SK-N-SH (cell line): ENCODE measurements around the gene SVIL. TPM values are rescaled to one million over a fixed set of nuclear protein-coding genes. Genes with fewer than 3 reads are reported as not detected.

Experiments
- CTCF ChIA-PET: fragments of 300-600, 350-600 bp; formaldehyde crosslinking; extraction: SDS; loops from one replicate; lab custom pipeline; 2021; lab: Yijun Ruan, JAX
- POLR2A ChIA-PET: fragments of 350-600 bp; sonication (Branson Sonifier 250); formaldehyde crosslinking; extraction: SDS; loops from one replicate; lab custom pipeline; 2020; ENCODE audit warnings: antibody characterized with exemption, inconsistent platforms; lab: Yijun Ruan, JAX
- DNase-seq: peaks from one replicate; pipeline ENCODE4 v3.0.0; 2012
- H2AFZ ChIP-seq: fragments of 200-600 bp; sonication (generic); 2 replicates; pipeline ENCODE4 v1.8.1; 2016; ENCODE audit warnings: antibody characterized with exemption, mild to moderate bottlenecking, low read depth
- H3F3A ChIP-seq: fragments of 200-600 bp; sonication (generic); replicated peaks from 2 replicates; pipeline ENCODE3; 2016; ENCODE audit warnings: antibody characterized with exemption, mild to moderate bottlenecking; ENCODE audit not compliant: insufficient read depth
- H3K27ac ChIP-seq, 2 experiments: fragments of 200-500 bp in 1 of 2; fragments of 200-600 bp in 1 of 2; sonication (Bioruptor generic) in 1 of 2; sonication (generic), shearing (Covaris generic) in 1 of 2; 2 replicates each; pipeline versions ENCODE4 v1.5.1 to v1.6.1; 2014 to 2016; ENCODE audit warnings: low read depth in 2 of 2, inconsistent platforms in 1 of 2, low read length in 1 of 2, mild to moderate bottlenecking in 1 of 2, mixed read lengths in 1 of 2
- H3K27me3 ChIP-seq: fragments of 200-600 bp; sonication (generic), shearing (Covaris generic); 2 replicates; pipeline ENCODE4 v1.6.1; 2016; ENCODE audit warnings: mixed run types; ENCODE audit not compliant: insufficient read depth
- H3K36me3 ChIP-seq, 2 experiments: fragments of 200-500 bp in 1 of 2; fragments of 200-600 bp in 1 of 2; sonication (Bioruptor generic) in 1 of 2; sonication (generic) in 1 of 2; replicated peaks in 1 of 2; 2 replicates each; pipeline versions ENCODE3 to v1.5.1; 2014 to 2016; ENCODE audit warnings: low read length in 1 of 2, mild to moderate bottlenecking in 1 of 2; ENCODE audit not compliant: insufficient read depth in 2 of 2, control insufficient read depth in 1 of 2
- H3K4me1 ChIP-seq, 2 experiments: fragments of 200-500 bp in 1 of 2; fragments of 200-600 bp in 1 of 2; sonication (Bioruptor generic) in 1 of 2; sonication (generic), shearing (Covaris generic) in 1 of 2; 2 replicates each; pipeline versions ENCODE4 v1.5.1 to v1.6.1; 2014 to 2016; ENCODE audit warnings: low read depth in 1 of 2, low read length in 1 of 2, mixed run types in 1 of 2; ENCODE audit not compliant: insufficient read depth in 2 of 2, control insufficient read depth in 1 of 2
- H3K4me2 ChIP-seq: fragments of 200-600 bp; sonication (generic), shearing (Covaris generic); 2 replicates; pipeline ENCODE4 v1.6.1; 2017; ENCODE audit warnings: mixed run types
- H3K4me3 ChIP-seq, 2 experiments: fragments of 200-500 bp in 1 of 2; fragments of 200-600 bp in 1 of 2; sonication (Bioruptor generic) in 1 of 2; sonication (generic), shearing (Covaris generic) in 1 of 2; 2 replicates each; pipeline versions ENCODE4 v1.5.1 to v1.8.1; 2014 to 2016; ENCODE audit warnings: low read depth in 2 of 2, inconsistent platforms in 1 of 2, low read length in 1 of 2, mild to moderate bottlenecking in 1 of 2, mixed read lengths in 1 of 2, moderate library complexity in 1 of 2
- H3K79me2 ChIP-seq: fragments of 200-600 bp; sonication (generic); 2 replicates; pipeline ENCODE4 v1.8.1; 2017; ENCODE audit warnings: mild to moderate bottlenecking; ENCODE audit not compliant: insufficient read depth
- H3K9ac ChIP-seq: fragments of 200-600 bp; sonication (generic); 2 replicates; pipeline ENCODE4 v1.6.1; 2017; ENCODE audit warnings: mixed run types
- H3K9me2 ChIP-seq: fragments of 200-600 bp; sonication (generic); 2 replicates; pipeline ENCODE4 v1.6.1; 2017; ENCODE audit warnings: mixed run types
- H3K9me3 ChIP-seq: fragments of 200-600 bp; sonication (generic); 2 replicates; pipeline ENCODE4 v1.6.1; 2017; ENCODE audit warnings: mixed run types, mild to moderate bottlenecking, moderate library complexity
- H4K20me1 ChIP-seq: fragments of 200-600 bp; sonication (generic); 2 replicates; pipeline ENCODE4 v1.6.1; 2017; ENCODE audit warnings: mild to moderate bottlenecking, mixed run types; ENCODE audit not compliant: insufficient read depth
- CTCF ChIP-seq: fragments of 200-600 bp; sonication (generic); IDR thresholded peaks from 2 replicates; pipeline ENCODE4 v1.6.1; 2017; ENCODE audit warnings: antibody characterized with exemption, mild to moderate bottlenecking, moderate library complexity
- ELF1 ChIP-seq: IDR thresholded peaks from 2 replicates; pipeline ENCODE4 v1.4.0; 2012
- EZH2phosphoT487 ChIP-seq: fragments of 200-600 bp; sonication (generic); IDR thresholded peaks from 2 replicates; pipeline ENCODE4 v1.6.1; 2017; ENCODE audit warnings: low read depth, mixed run types, mild to moderate bottlenecking, antibody characterized with exemption, moderate library complexity, borderline replicate concordance
- FOXJ3 ChIP-seq: sonication (generic); formaldehyde crosslinking; IDR thresholded peaks from 2 replicates; pipeline ENCODE4 v1.5.1; 2020; ENCODE audit warnings: mild to moderate bottlenecking, missing genetic modification reagents
- FOXM1 ChIP-seq: IDR thresholded peaks from 2 replicates; pipeline ENCODE4 v1.4.0; 2012; ENCODE audit warnings: low read depth, mild to moderate bottlenecking
- GATA2 ChIP-seq: sonication (generic); formaldehyde crosslinking; IDR thresholded peaks from 2 replicates; pipeline ENCODE4 v1.5.0; 2020; ENCODE audit warnings: mild to moderate bottlenecking, missing genetic modification reagents
- MEF2A ChIP-seq: IDR thresholded peaks from 2 replicates; pipeline ENCODE4 v1.4.0; 2012; ENCODE audit warnings: low read depth, borderline replicate concordance
- NRF1 ChIP-seq: IDR thresholded peaks from 2 replicates; pipeline ENCODE4 v1.6.1; 2012; ENCODE audit warnings: low read depth, mild to moderate bottlenecking, low read length
- PBX3 ChIP-seq: IDR thresholded peaks from 2 replicates; pipeline ENCODE4; 2012
- RAD21 ChIP-seq: IDR thresholded peaks from 2 replicates; pipeline ENCODE4 v1.6.1; 2012; ENCODE audit warnings: mild to moderate bottlenecking, low read length
- REST ChIP-seq: IDR thresholded peaks from 2 replicates; pipeline ENCODE4 v1.6.1; 2012; ENCODE audit warnings: mild to moderate bottlenecking, low read depth, low read length, moderate library complexity
- RXRA ChIP-seq: IDR thresholded peaks from 2 replicates; pipeline ENCODE4 v1.4.0; 2012; ENCODE audit warnings: low read depth, mild to moderate bottlenecking, borderline replicate concordance
- SIN3A ChIP-seq: IDR thresholded peaks from 2 replicates; pipeline ENCODE4 v1.6.1; 2012; ENCODE audit warnings: low read depth, mild to moderate bottlenecking, low read length, moderate library complexity, borderline replicate concordance
- SMC3 ChIP-seq: IDR thresholded peaks from 2 replicates; pipeline ENCODE4 v1.6.1; 2012; ENCODE audit warnings: low read depth, low read length, improper control_type of control experiment
- TAF1 ChIP-seq: IDR thresholded peaks from 2 replicates; pipeline ENCODE4 v1.6.1; 2012; ENCODE audit warnings: low read depth, mild to moderate bottlenecking, low read length, moderate library complexity, borderline replicate concordance
- USF1 ChIP-seq: IDR thresholded peaks from 2 replicates; pipeline ENCODE4 v1.4.0; 2012; ENCODE audit warnings: low read depth, borderline replicate concordance
- USF2 ChIP-seq: fragments of 150-350 bp; IDR thresholded peaks from 2 replicates; pipeline ENCODE4 v1.6.1; 2017; ENCODE audit warnings: antibody characterized with exemption, low read length, low read depth, borderline replicate concordance
- YY1 ChIP-seq: IDR thresholded peaks from 2 replicates; pipeline ENCODE4 v1.4.0; 2012; ENCODE audit warnings: low read depth, mild to moderate bottlenecking
- WGBS: methylation state at CpG from one replicate; pipeline ENCODE4 v1.1.6; 2017; ENCODE audit warnings: low lambda C conversion rate; 5-methylcytosine and 5-hydroxymethylcytosine counted together
- polyA plus RNA-seq, 3 experiments: library from polyadenylated mRNA; depleted of rRNA; stranded (reverse); fragments of >200 nt; gene quantifications; 2 replicates each; pipeline ENCODE4 v1.2.3, GENCODE V29; 2012

The SVIL gene
- polyA plus RNA-seq, 1 of the 3 experiments (the other 2 are of a cell fraction), result 48.7 TPM

GRCh38 chr10:29452546-29452945, 182.2 kb downstream of the SVIL start:
- no peaks in the 10 kb centered on the region for H3K27me3 ChIP-seq
- WGBS, result 91% methylated on average over 8 of the region's 8 CpGs
- H3K27ac ChIP-seq, result no peak overlapping the region
- peaks cover 8 to 19% of the 10 kb centered on the region in 2 experiments for H3K36me3 ChIP-seq
- H3K4me1 ChIP-seq, result peaks cover 0 to 2% of the 10 kb centered on the region in 2 experiments; a peak in 1 of 4 replicates
- TF ChIP-seq RXRA (no peak), SMC3 (no peak), TAF1 (no peak), USF2 (no peak), RAD21 (no peak), FOXJ3 (CRISPR knock-in tag) (no peak), FOXM1 (no peak), MEF2A (no peak)
- DNase-seq, result no peak
- no peak overlapping the region for H2AFZ ChIP-seq
- H3F3A ChIP-seq, result peaks cover 12% of the 10 kb centered on the region
- no peaks in the 10 kb centered on the region for H3K9me2 ChIP-seq
- H3K9ac ChIP-seq, result no peak overlapping the region
- H3K4me2 ChIP-seq, result no peak overlapping the region
- H4K20me1 ChIP-seq, result peaks cover 6% of the 10 kb centered on the region; the same call in 1 of the 2 replicates
- no peaks in the 10 kb centered on the region; the same call in 1 of the 2 replicates for H3K79me2 ChIP-seq
- no peaks in the 10 kb centered on the region for H3K9me3 ChIP-seq
- ChIA-PET CTCF (interaction anchor here (0.7 to 2.4 kb wide), 3 partner anchors 18 to 60 kb away, joined by 3 to 6 read pairs (median 4); no protein-coding TSS in a partner anchor), POLR2A (no interaction called here)
- H3K4me3 ChIP-seq, result no peak overlapping the region

GRCh38 chr10:29451946-29452345, 182.8 kb downstream of the SVIL start:
- no peak for DNase-seq
- POLR2A ChIA-PET, result no interaction called here

More at GRCh38 chr10:29451946-29452345, 182.8 kb downstream of the SVIL start:
- no peak overlapping the region for H3K9ac ChIP-seq
- H3K36me3 ChIP-seq, result peaks cover 2 to 13% of the 10 kb centered on the region in 2 experiments
- no peak overlapping the region for H2AFZ ChIP-seq
- H3K27me3 ChIP-seq, result no peaks in the 10 kb centered on the region
- H3K27ac ChIP-seq, result no peak overlapping the region
- CTCF ChIA-PET, result interaction anchor here (0.7 to 2.4 kb wide), 6 partner anchors 19 to 789 kb away, joined by 3 to 6 read pairs (median 4); no protein-coding TSS in a partner anchor
- TF ChIP-seq SIN3A (no peak), YY1 (no peak), RXRA (no peak), CTCF (no peak), EZH2phosphoT487 (no peak), NRF1 (no peak), PBX3 (no peak), ELF1 (no peak), USF1 (no peak), REST (no peak), FOXM1 (no peak), GATA2 (CRISPR knock-in tag) (no peak), FOXJ3 (CRISPR knock-in tag) (no peak)
- no peak overlapping the region for H3K4me3 ChIP-seq
- no peaks in the 10 kb centered on the region for H3K9me2 ChIP-seq
- H3K79me2 ChIP-seq, result no peaks in the 10 kb centered on the region; the same call in 1 of the 2 replicates
- no peak overlapping the region for H3K4me2 ChIP-seq
- no peaks in the 10 kb centered on the region for H3K9me3 ChIP-seq
- WGBS, result 85% methylated on average over 4 of the region's 4 CpGs
- peaks cover 8% of the 10 kb centered on the region for H3F3A ChIP-seq
- peaks cover 0 to 2% of the 10 kb centered on the region in 2 experiments; a peak in 1 of 4 replicates for H3K4me1 ChIP-seq
- H4K20me1 ChIP-seq, result peaks cover 6% of the 10 kb centered on the region; the same call in 1 of the 2 replicates
